ENCODE results near the gene ACTL6B. TPM values are rescaled to one million over a fixed set of nuclear protein-coding genes. Genes with fewer than 3 reads are reported as not detected.
"Not testable (repeated sequence)": the region's sequence is repeated elsewhere in the genome, so short reads cannot be mapped to it uniquely, and the experiment has no call there.

Gene ACTL6B
- total RNA-seq, 1 experiment from 2014 or later, result not detected

GRCh38 chr7:100667331-100668068 lies 11.3 kb upstream of the ACTL6B start:
- Histone ChIP-seq H3K9me3 (ENCODE audit: insufficient read depth, low read depth) (no peaks in the 10 kb centered on the region), H3K4me3 (no peak overlapping the region), H3K27me3 (ENCODE audit: insufficient read depth, low read depth) (no peaks in the 10 kb centered on the region), H3K4me1 (replicated peaks; ENCODE audit: insufficient read depth) (no peaks in the 10 kb centered on the region), H3K36me3 (ENCODE audit: low read depth) (no peaks in the 10 kb centered on the region), H3K9me2 (ENCODE audit: insufficient read depth) (no peaks in the 10 kb centered on the region), H3K27ac (no peak overlapping the region), H3K4me2 (no peak overlapping the region), H3F3A (ENCODE audit: insufficient read depth, low read depth) (peaks cover 18% of the 10 kb centered on the region; the same call in 1 of the 2 replicates), H3K79me2 (ENCODE audit: low read depth) (no peaks in the 10 kb centered on the region), H2AFZ (no peak overlapping the region), H4K20me1 (ENCODE audit: insufficient read depth) (no peaks in the 10 kb centered on the region)
- ChIA-PET CTCF (interaction anchor here (0.6 kb wide), 1 partner anchor 65 kb away, joined by 4 read pairs; no protein-coding TSS in a partner anchor), POLR2A (ENCODE audit: unreplicated experiment) (no interaction called here)
- no TSS peak for BruUV-seq (replicated peaks)
- no peak for TF ChIP-seq CTCF (conservative IDR thresholded peaks at IDR 0.05)
- TF ChIP-seq EZH2 (IDR thresholded peaks at IDR 0.05; ENCODE audit: low read depth), result no peak
- intact Hi-C loops (cut with micrococcal nuclease; ENCODE audit: unreplicated experiment), result no loop called here
- no peak for DNase-seq

- H3F3A ChIP-seq (ENCODE audit: insufficient read depth, low read depth), result peaks cover 10% of the 10 kb centered on the region; the same call in 1 of the 2 replicates
- no peak for DNase-seq
- POLR2A ChIA-PET (ENCODE audit: unreplicated experiment), result no interaction called here
- no peaks in the 10 kb centered on the region for H3K36me3 ChIP-seq (ENCODE audit: low read depth)
- no peaks in the 10 kb centered on the region; the same call in 1 of the 2 replicates for H3K4me1 ChIP-seq (replicated peaks; ENCODE audit: insufficient read depth)
- H3K79me2 ChIP-seq (ENCODE audit: low read depth), result no peaks in the 10 kb centered on the region
- H3K9me2 ChIP-seq (ENCODE audit: insufficient read depth), result no peaks in the 10 kb centered on the region
- no peak overlapping the region for H3K4me3 ChIP-seq
- H4K20me1 ChIP-seq (ENCODE audit: insufficient read depth), result no peaks in the 10 kb centered on the region
- intact Hi-C loops (cut with micrococcal nuclease; ENCODE audit: unreplicated experiment), result no loop called here
- no peak overlapping the region for H3K27ac ChIP-seq
- no peak overlapping the region for H3K4me2 ChIP-seq
- BruUV-seq (replicated peaks), result no TSS peak
- H3K9me3 ChIP-seq (ENCODE audit: insufficient read depth, low read depth), result no peaks in the 10 kb centered on the region
- no peaks in the 10 kb centered on the region for H3K27me3 ChIP-seq (ENCODE audit: insufficient read depth, low read depth)
- CTCF ChIA-PET, result no interaction called here
- TF ChIP-seq CTCF (conservative IDR thresholded peaks at IDR 0.05) (no peak), EZH2 (IDR thresholded peaks at IDR 0.05; ENCODE audit: low read depth) (no peak)
- H2AFZ ChIP-seq, result no peak overlapping the region
These were observed 9.0 kb upstream of the ACTL6B start for GRCh38 chr7:100665168-100665726.

GRCh38 chr7:100662194-100662776 lies 6.0 kb upstream of the ACTL6B start:
- intact Hi-C loops (cut with micrococcal nuclease; ENCODE audit: unreplicated experiment); H3K4me3 ChIP-seq; BruUV-seq (replicated peaks); H3K4me2 ChIP-seq; H3K27ac ChIP-seq; H3K4me1 ChIP-seq (replicated peaks; ENCODE audit: insufficient read depth); H3K27me3 ChIP-seq (ENCODE audit: insufficient read depth, low read depth); DNase-seq; H3K79me2 ChIP-seq (ENCODE audit: low read depth); H2AFZ ChIP-seq; H4K20me1 ChIP-seq (ENCODE audit: insufficient read depth); H3K9me3 ChIP-seq (ENCODE audit: insufficient read depth, low read depth); H3K36me3 ChIP-seq (ENCODE audit: low read depth); H3F3A ChIP-seq (ENCODE audit: insufficient read depth, low read depth); H3K9me2 ChIP-seq (ENCODE audit: insufficient read depth): not testable (repeated sequence)
- CTCF ChIA-PET, result interaction anchor here (0.6 kb wide), 1 partner anchor 74 kb away, joined by 8 read pairs; no protein-coding TSS in a partner anchor
- POLR2A ChIA-PET (ENCODE audit: unreplicated experiment), result interaction anchor here (0.6 kb wide), 1 partner anchor 63 kb away, joined by 3 read pairs; no protein-coding TSS in a partner anchor

All from PC-9 (cell line).